Mucosa of descending colon (tissue), 3 donors: ENCODE measurements around the gene TRAPPC10. TPM values are rescaled to one million over a fixed set of nuclear protein-coding genes. Genes with fewer than 3 reads are reported as not detected.
A peak's percentile ranks its signal among the peaks of the same experiment; 100 is the strongest.

Experiments used
- ATAC-seq: fragments of 200-7000 bp; cut with Tn5 transposase; one replicate; pipeline ENCODE4 v1.9.1; 2020; ENCODE audit warnings: mild to moderate bottlenecking, moderate library complexity
- DNase-seq, 3 donors: peaks; one replicate each; pipeline ENCODE4 v3.0.0-alpha.2; 2020
- H3K36me3 ChIP-seq: fragments of 200-600 bp; one replicate; pipeline ENCODE4 v1.8.0; 2021; ENCODE audit warnings: low read depth, mild to moderate bottlenecking
- H3K4me1 ChIP-seq: fragments of 200-600 bp; one replicate; pipeline ENCODE4 v1.8.0; 2021; ENCODE audit warnings: low read depth, mild to moderate bottlenecking
- H3K4me3 ChIP-seq: fragments of 200-600 bp; one replicate; pipeline ENCODE4 v1.8.0; 2021; ENCODE audit warnings: mild to moderate bottlenecking
- H3K9me3 ChIP-seq: fragments of 200-600 bp; one replicate; pipeline ENCODE4 v1.8.0; 2021; ENCODE audit warnings: mild to moderate bottlenecking
- intact Hi-C, 2 donors: fragments of 100-400 bp; cut with DNase I in 1 of 2; cut with micrococcal nuclease in 1 of 2; formaldehyde crosslinking; loops; one replicate each; pipeline versions ENCODE4 v1.11.0 to v1.11.1; 2022; cut with DNase I, micrococcal nuclease
- total RNA-seq, 3 donors: library from RNA; stranded (reverse); fragmentation: NEBNext Ultra II Directional in 2 of 3; extraction: Animal tissue kit (Norgen Biotek cat#: 25700) in 2 of 3; gene quantifications; one replicate each; pipeline versions ENCODE4 v1.2.1 to v1.2.4, GENCODE V29; 2021 to 2023
- TF ChIP-seq, protein P1 (sequence below): fragments of 200-600 bp; IDR thresholded peaks from one replicate; pipeline ENCODE4 v1.8.0; 2022; ENCODE audit warnings: antibody characterized with exemption, mild to moderate bottlenecking
- donor health status: DM: no; HTN: no; CAD: no; lungs with moderate emphysema.
- donor health status: DM: no; HTN: no; CAD: no.
- donor health status: DM: no; HTN: yes; CAD: no.

TRAPPC10 gene
- total RNA-seq, 3 donors from 2014 or later: 57.7 to 86.8 (median 61.9) TPM

DNA sequence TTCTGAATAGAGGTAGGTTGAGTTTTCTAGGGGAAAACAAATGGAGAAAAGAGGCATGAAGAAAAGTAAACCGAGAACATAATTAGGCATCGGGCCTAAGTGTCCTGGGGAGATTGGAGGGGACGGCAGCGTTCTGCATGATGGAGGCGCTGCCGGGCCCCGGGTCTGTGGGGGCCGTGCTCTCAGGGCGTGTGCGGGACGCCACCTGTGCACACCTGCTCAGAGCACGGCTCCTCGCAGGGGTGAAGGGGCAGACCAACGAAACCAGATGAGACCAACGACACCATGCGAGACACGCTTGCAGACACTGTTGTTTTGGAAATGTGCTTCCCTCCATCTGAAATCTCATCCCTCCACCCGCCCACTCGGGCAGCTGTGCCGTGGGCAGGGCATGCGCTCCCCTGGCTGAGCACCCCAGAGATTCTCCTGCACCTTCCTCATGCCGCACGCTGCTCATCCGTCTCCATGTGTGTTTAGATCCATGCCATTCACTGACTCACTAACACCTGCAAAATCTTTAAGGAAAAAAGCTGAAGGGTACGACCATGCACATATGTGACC lies 28.2 kb upstream of the TRAPPC10 start:
- Histone ChIP-seq H3K9me3 (no peaks in the 10 kb centered on the region), H3K4me1 (no peaks in the 10 kb centered on the region), H3K4me3 (no peak overlapping the region), H3K36me3 (no peaks in the 10 kb centered on the region)
- ATAC-seq (no peak), DNase-seq (peak in 1 of 3 donors; percentile 39)
- intact Hi-C loops: no loop called here
- TF ChIP-seq, protein P1, sequence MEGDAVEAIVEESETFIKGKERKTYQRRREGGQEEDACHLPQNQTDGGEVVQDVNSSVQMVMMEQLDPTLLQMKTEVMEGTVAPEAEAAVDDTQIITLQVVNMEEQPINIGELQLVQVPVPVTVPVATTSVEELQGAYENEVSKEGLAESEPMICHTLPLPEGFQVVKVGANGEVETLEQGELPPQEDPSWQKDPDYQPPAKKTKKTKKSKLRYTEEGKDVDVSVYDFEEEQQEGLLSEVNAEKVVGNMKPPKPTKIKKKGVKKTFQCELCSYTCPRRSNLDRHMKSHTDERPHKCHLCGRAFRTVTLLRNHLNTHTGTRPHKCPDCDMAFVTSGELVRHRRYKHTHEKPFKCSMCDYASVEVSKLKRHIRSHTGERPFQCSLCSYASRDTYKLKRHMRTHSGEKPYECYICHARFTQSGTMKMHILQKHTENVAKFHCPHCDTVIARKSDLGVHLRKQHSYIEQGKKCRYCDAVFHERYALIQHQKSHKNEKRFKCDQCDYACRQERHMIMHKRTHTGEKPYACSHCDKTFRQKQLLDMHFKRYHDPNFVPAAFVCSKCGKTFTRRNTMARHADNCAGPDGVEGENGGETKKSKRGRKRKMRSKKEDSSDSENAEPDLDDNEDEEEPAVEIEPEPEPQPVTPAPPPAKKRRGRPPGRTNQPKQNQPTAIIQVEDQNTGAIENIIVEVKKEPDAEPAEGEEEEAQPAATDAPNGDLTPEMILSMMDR: no peak

DNA sequence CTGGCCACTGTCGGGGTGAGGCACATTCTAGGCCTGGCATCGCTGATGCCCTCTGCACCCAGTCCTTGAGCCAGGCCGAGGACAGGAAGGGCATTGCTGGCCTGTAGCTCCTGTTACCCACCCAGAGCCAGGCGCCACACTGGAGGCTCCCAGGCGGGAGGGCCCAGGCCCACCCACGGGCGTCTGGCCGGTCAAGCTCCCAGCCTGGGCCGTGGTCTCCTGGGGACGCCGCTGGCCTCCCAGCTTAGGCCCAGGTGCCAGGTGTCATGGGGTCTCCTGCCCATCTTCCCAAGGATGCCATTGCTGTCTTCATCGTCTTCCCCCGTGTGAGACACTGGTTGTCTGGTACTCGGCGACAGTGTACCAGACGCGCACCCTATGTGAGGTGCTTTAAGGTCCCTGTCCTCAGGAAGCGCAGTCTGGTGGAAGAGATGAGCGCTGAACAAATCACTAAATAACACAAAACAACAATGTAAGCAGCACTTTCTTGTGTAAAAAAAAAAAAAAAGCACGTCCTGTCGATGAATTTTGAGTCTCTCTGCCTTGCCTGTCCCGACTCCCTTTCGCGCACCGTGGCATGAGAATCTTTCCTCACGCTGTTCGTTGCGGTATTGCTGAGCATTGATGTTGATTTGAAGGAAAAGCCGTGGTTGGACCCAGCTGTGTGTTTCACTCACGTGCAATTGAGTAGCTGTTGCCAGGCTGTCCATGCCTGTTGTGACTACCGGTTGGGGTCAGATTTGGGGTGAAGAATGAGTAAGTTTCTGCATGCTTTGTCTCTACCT lies 27.0 kb upstream of the TRAPPC10 start:
- Histone ChIP-seq H3K36me3 (no peaks in the 10 kb centered on the region), H3K4me1 (no peaks in the 10 kb centered on the region), H3K4me3 (no peak overlapping the region), H3K9me3 (no peaks in the 10 kb centered on the region)
- TF ChIP-seq, protein P1: no peak
- intact Hi-C loops: no loop called here
- ATAC-seq (no peak), DNase-seq (peak in 1 of 3 donors; percentile 27)

DNA sequence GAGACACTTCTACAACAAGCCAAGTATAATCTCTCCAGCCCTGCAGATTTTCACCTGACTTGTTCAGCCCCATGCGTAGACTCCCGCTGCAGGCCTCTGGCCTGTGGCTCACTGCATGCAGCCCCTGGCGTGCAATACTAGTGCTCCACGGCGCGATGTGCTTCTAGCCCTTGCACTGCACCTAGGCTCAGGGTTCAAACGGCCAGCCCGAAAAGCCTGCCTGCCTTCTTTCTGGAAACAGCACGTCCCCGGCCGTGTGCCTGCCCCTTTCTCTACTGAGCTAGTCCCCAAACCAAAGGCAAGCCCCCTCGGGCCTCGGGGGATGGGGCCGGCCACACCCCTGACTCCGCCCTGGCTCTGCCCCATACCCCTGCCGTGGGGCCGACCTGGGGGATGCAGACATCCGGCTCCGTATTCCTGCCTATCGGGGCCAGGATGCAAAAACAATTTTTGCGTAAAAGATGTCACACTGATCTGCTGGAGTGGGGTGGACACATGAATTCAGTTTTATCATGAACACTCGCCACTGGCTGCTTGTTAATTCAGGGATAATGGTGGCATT lies 26.3 kb upstream of the TRAPPC10 start:
- H3K36me3 ChIP-seq: no peaks in the 10 kb centered on the region
- TF ChIP-seq, protein P1: no peak
- peak in 1 of 3 donors; percentile 34 for DNase-seq
- ATAC-seq: peak; percentile 6
- no peaks in the 10 kb centered on the region for H3K9me3 ChIP-seq
- intact Hi-C loops: no loop called here
- H3K4me1 ChIP-seq: no peaks in the 10 kb centered on the region
- H3K4me3 ChIP-seq: no peak overlapping the region

DNA sequence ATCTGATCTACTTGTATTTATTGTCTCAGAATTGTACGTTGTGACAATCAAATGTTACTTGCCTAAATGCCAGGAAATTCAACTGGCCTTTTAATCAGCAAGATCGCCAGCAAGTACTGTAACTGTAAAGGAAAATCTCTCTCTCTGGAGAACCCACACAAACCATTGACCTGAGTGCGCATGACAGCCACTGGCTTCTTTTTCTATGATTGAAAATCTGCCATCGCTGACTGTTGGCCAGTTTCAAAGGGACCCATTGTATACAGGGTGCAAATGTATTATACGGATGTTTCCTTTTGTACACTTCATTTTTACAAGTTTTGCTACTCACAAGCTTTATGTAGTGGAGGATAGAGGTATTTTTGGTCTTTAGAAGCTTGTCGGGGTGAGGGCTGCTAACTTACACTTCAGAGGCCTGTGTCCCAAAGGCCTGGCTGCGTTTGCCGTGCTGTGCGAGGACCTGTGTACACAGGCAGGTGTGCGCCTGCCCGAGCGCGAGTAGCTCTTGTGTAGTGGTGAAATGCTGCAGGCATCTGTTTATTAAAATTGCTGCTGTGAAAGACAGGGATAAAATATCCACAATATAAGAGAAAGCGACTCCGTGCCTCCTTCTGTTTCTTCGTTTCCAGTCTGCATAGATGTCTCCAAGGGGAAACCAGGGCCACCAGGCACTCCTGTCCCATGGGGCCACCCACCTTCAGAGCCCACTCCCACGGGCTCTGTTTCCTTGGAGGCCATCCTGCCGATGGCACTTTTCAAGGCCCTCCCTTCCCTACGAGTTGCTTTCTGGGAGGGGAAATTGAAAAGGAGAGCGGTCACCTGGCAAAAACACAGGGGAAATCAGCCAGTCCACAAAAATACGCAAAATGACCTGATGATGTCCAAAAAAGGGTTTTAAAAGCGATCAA lies 25.3 kb upstream of the TRAPPC10 start:
- H3K4me1 ChIP-seq: no peaks in the 10 kb centered on the region
- no peaks in the 10 kb centered on the region for H3K36me3 ChIP-seq
- H3K4me3 ChIP-seq: no peak overlapping the region
- ATAC-seq (no peak), DNase-seq (no peak)
- intact Hi-C loops: no loop called here
- TF ChIP-seq, protein P1: no peak
- H3K9me3 ChIP-seq: no peaks in the 10 kb centered on the region

DNA sequence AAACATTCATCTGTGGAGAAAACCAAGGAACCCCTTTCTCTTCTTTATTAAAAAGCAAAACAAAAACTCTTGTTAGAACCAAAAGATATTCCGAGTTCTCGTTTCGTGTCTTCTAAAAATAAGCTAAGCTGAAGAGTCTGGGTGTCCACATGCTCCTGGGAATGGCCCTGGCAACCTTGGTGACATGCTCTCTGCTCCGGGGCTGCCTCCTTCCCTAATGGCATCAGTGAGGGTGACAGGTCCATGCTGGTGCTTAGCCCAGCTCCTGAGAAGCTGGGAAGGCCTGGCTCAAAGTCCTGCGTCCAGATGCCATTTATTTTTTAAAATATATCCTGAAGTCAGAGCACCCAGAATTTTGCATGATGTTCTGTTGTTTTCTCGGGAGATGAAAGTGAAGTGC lies 24.6 kb upstream of the TRAPPC10 start:
- ATAC-seq: no peak
- Histone ChIP-seq H3K4me1 (no peaks in the 10 kb centered on the region), H3K36me3 (no peaks in the 10 kb centered on the region), H3K9me3 (no peaks in the 10 kb centered on the region), H3K4me3 (no peak overlapping the region)
- TF ChIP-seq, protein P1: no peak
- intact Hi-C loops: no loop called here
- DNase-seq: peak in 1 of 3 donors; percentile 11
